ENCODE results near the gene THEMIS. TPM values are rescaled to one million over a fixed set of nuclear protein-coding genes. Genes with fewer than 3 reads are reported as not detected.

Gene THEMIS
- total RNA-seq, 1 donor = under 0.01 TPM

DNA sequence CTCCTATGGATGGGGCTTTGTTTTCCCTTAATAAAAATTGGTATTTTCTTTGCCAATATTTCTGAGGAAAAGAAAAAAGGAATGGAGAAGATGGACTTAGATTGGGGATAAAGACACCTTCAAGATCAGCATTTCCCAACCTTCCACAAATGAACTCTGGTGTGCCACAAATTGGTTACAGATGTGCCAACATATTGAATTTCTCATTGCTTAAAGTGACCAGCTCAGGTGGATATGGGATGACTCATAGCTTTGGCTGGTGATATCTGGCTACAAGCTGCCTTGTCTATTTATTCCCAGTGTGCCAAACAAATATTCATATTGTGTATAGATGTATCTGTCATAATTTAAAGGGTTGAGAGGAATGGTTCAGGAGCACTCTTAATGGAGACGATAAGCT is 32.5 kb downstream of the THEMIS start:
- Histone ChIP-seq H3K79me2 (ENCODE audit: insufficient read depth, low read length) (no peaks in the 10 kb centered on the region), H3K4me1 (ENCODE audit: insufficient read depth, low read length) (no peaks in the 10 kb centered on the region), H3K4me2 (ENCODE audit: insufficient read depth, low read length) (no peak overlapping the region), H3K9me3 (ENCODE audit: low read depth, low read length) (no peaks in the 10 kb centered on the region), H2AFZ (ENCODE audit: low read length) (no peak overlapping the region), H3K27me3 (ENCODE audit: insufficient read depth, low read length) (no peaks in the 10 kb centered on the region), H3K27ac (ENCODE audit: low read depth, low read length) (no peak overlapping the region), H3K36me3 (ENCODE audit: insufficient read depth, low read length) (no peaks in the 10 kb centered on the region), H3K4me3 (ENCODE audit: insufficient read depth, low read length) (no peak overlapping the region), H4K20me1 (ENCODE audit: insufficient read depth, low read length) (no peaks in the 10 kb centered on the region)
- DNase-seq (ENCODE audit: insufficient read length, low spot score, missing footprints) = no peak
- TF ChIP-seq, protein P1, sequence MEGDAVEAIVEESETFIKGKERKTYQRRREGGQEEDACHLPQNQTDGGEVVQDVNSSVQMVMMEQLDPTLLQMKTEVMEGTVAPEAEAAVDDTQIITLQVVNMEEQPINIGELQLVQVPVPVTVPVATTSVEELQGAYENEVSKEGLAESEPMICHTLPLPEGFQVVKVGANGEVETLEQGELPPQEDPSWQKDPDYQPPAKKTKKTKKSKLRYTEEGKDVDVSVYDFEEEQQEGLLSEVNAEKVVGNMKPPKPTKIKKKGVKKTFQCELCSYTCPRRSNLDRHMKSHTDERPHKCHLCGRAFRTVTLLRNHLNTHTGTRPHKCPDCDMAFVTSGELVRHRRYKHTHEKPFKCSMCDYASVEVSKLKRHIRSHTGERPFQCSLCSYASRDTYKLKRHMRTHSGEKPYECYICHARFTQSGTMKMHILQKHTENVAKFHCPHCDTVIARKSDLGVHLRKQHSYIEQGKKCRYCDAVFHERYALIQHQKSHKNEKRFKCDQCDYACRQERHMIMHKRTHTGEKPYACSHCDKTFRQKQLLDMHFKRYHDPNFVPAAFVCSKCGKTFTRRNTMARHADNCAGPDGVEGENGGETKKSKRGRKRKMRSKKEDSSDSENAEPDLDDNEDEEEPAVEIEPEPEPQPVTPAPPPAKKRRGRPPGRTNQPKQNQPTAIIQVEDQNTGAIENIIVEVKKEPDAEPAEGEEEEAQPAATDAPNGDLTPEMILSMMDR (IDR thresholded peaks at IDR 0.05; ENCODE audit: extremely low read depth, low read depth, low read length) = no peak

- H3K4me1 ChIP-seq (ENCODE audit: insufficient read depth, low read length) = no peaks in the 10 kb centered on the region
- no peaks in the 10 kb centered on the region for H3K36me3 ChIP-seq (ENCODE audit: insufficient read depth, low read length)
- no peak for DNase-seq (ENCODE audit: insufficient read length, low spot score, missing footprints)
- no peak overlapping the region for H2AFZ ChIP-seq (ENCODE audit: low read length)
- no peaks in the 10 kb centered on the region for H3K27me3 ChIP-seq (ENCODE audit: insufficient read depth, low read length)
- no peaks in the 10 kb centered on the region for H3K79me2 ChIP-seq (ENCODE audit: insufficient read depth, low read length)
- no peaks in the 10 kb centered on the region for H3K9me3 ChIP-seq (ENCODE audit: low read depth, low read length)
- H3K4me2 ChIP-seq (ENCODE audit: insufficient read depth, low read length) = no peak overlapping the region
- H3K27ac ChIP-seq (ENCODE audit: low read depth, low read length) = no peak overlapping the region
- no peak overlapping the region for H3K4me3 ChIP-seq (ENCODE audit: insufficient read depth, low read length)
- TF ChIP-seq, protein P1 (IDR thresholded peaks at IDR 0.05; ENCODE audit: extremely low read depth, low read depth, low read length) = no peak
- H4K20me1 ChIP-seq (ENCODE audit: insufficient read depth, low read length) = no peaks in the 10 kb centered on the region
Observed at GRCh38 chr6:127866766-127867165, 34.1 kb downstream of the THEMIS start.

GRCh38 chr6:127865108-127865507 is 35.8 kb downstream of the THEMIS start:
- H3K79me2 ChIP-seq (ENCODE audit: insufficient read depth, low read length) = no peaks in the 10 kb centered on the region
- no peak overlapping the region for H2AFZ ChIP-seq (ENCODE audit: low read length)
- no peaks in the 10 kb centered on the region for H3K4me1 ChIP-seq (ENCODE audit: insufficient read depth, low read length)
- no peaks in the 10 kb centered on the region for H3K36me3 ChIP-seq (ENCODE audit: insufficient read depth, low read length)
- no peak overlapping the region for H3K4me3 ChIP-seq (ENCODE audit: insufficient read depth, low read length)
- no peak for DNase-seq (ENCODE audit: insufficient read length, low spot score, missing footprints)
- no peaks in the 10 kb centered on the region for H3K27me3 ChIP-seq (ENCODE audit: insufficient read depth, low read length)
- no peak overlapping the region for H3K4me2 ChIP-seq (ENCODE audit: insufficient read depth, low read length)
- H3K27ac ChIP-seq (ENCODE audit: low read depth, low read length) = no peak overlapping the region
- no peaks in the 10 kb centered on the region for H3K9me3 ChIP-seq (ENCODE audit: low read depth, low read length)
- TF ChIP-seq, protein P1 (IDR thresholded peaks at IDR 0.05; ENCODE audit: extremely low read depth, low read depth, low read length) = no peak
- no peaks in the 10 kb centered on the region for H4K20me1 ChIP-seq (ENCODE audit: insufficient read depth, low read length)

DNA sequence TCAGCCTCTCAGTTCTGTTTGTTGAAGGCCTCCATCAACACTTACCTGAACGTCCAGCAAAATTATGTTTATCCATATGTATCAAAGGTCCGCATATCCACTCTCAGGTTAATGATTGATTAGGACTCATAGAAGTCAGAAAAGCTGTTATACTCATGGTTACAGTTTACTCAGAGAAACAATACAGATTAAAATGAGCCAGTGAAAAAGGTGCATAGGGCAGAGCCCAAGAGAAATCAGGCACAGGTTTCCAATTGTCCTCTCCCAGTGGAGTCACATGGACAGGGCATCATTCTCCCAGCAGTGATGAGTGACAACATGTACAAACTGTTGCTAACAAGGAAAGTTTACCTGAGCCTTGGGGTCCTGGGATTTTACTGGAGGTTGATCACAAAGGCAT is 36.2 kb downstream of the THEMIS start:
- Histone ChIP-seq H3K4me1 (ENCODE audit: insufficient read depth, low read length) (no peaks in the 10 kb centered on the region), H2AFZ (ENCODE audit: low read length) (no peak overlapping the region), H3K4me3 (ENCODE audit: insufficient read depth, low read length) (no peak overlapping the region), H3K79me2 (ENCODE audit: insufficient read depth, low read length) (no peaks in the 10 kb centered on the region), H3K9me3 (ENCODE audit: low read depth, low read length) (no peaks in the 10 kb centered on the region), H3K27me3 (ENCODE audit: insufficient read depth, low read length) (no peaks in the 10 kb centered on the region), H4K20me1 (ENCODE audit: insufficient read depth, low read length) (no peaks in the 10 kb centered on the region), H3K27ac (ENCODE audit: low read depth, low read length) (no peak overlapping the region), H3K36me3 (ENCODE audit: insufficient read depth, low read length) (no peaks in the 10 kb centered on the region), H3K4me2 (ENCODE audit: insufficient read depth, low read length) (no peak overlapping the region)
- TF ChIP-seq, protein P1 (IDR thresholded peaks at IDR 0.05; ENCODE audit: extremely low read depth, low read depth, low read length) = no peak
- DNase-seq (ENCODE audit: insufficient read length, low spot score, missing footprints) = no peak
